ENCODE results near the gene SMARCB1. TPM values are rescaled to one million over a fixed set of nuclear protein-coding genes. Genes with fewer than 3 reads are reported as not detected.
A peak's percentile ranks its signal among the peaks of the same experiment; 100 is the strongest.
"Not testable (repeated sequence)": the region's sequence is repeated elsewhere in the genome, so short reads cannot be mapped to it uniquely, and the experiment has no call there.

The SMARCB1 gene
- total and polyA plus RNA-seq, 2 donors from 2014 or later, result 68.7 to 79.0 TPM

GRCh38 chr22:23858484-23858815 lies 71.7 kb downstream of the SMARCB1 start:
- no peak for TF ChIP-seq CTCF (IDR thresholded peaks at IDR 0.05; ENCODE audit: borderline replicate concordance, extremely low read depth, insufficient read depth)
- no peak for DNase-seq
- peaks cover 0 to 7% (median 5%) of the 10 kb centered on the region in 3 donors for H3K36me3 ChIP-seq (ENCODE audit: control insufficient read depth in 2 of 3, insufficient read depth in 3 of 3, low read length in 3 of 3)
- H3K9me3 ChIP-seq (ENCODE audit: control insufficient read depth in 2 of 3, insufficient read depth in 1 of 3, low read length in 3 of 3), result no peaks in the 10 kb centered on the region
- peak overlapping the region in 2 of 3 donors; percentile 20 to 63 for H3K9ac ChIP-seq (ENCODE audit: low read length in 3 of 3)
- H3K27ac ChIP-seq (ENCODE audit: low read depth in 2 of 2, low read length in 2 of 2), result peak overlapping the region in 1 of 2 donors; percentile 64
- intact Hi-C loops (cut with DNase I), result no loop called here
- no peak for FAIRE-seq
- peak overlapping the region; percentile 51 to 85 (median 79) for H3K4me3 ChIP-seq (ENCODE audit: low read length in 3 of 3)
- H3K4me1 ChIP-seq (ENCODE audit: control insufficient read depth in 2 of 3, insufficient read depth in 2 of 3, low read depth in 1 of 3, low read length in 3 of 3), result peaks cover 0 to 8% (median 3%) of the 10 kb centered on the region in 3 donors
- H3K27me3 ChIP-seq (ENCODE audit: control insufficient read depth, insufficient read depth, low read length), result no peaks in the 10 kb centered on the region

- DNase-seq, result peak in 1 of 5 donors; percentile 62
- Histone ChIP-seq H3K9ac (ENCODE audit: low read length in 3 of 3) (peak overlapping the region in 1 of 3 donors; percentile 63), H3K27ac (ENCODE audit: low read depth in 2 of 2, low read length in 2 of 2) (no peak overlapping the region), H3K36me3 (ENCODE audit: control insufficient read depth in 2 of 3, insufficient read depth in 3 of 3, low read length in 3 of 3) (peaks cover 0 to 13% (median 5%) of the 10 kb centered on the region in 3 donors), H3K4me3 (ENCODE audit: low read length in 3 of 3) (no peak overlapping the region), H3K4me1 (ENCODE audit: control insufficient read depth in 2 of 3, insufficient read depth in 2 of 3, low read depth in 1 of 3, low read length in 3 of 3) (peaks cover 0 to 8% (median 3%) of the 10 kb centered on the region in 3 donors), H3K27me3 (ENCODE audit: control insufficient read depth, insufficient read depth, low read length) (no peaks in the 10 kb centered on the region), H3K9me3 (ENCODE audit: control insufficient read depth in 2 of 3, insufficient read depth in 1 of 3, low read length in 3 of 3) (no peaks in the 10 kb centered on the region)
- no peak for FAIRE-seq
- TF ChIP-seq CTCF (IDR thresholded peaks at IDR 0.05; ENCODE audit: borderline replicate concordance, extremely low read depth, insufficient read depth), result no peak
- intact Hi-C loops (cut with DNase I), result no loop called here
These were observed 72.4 kb downstream of the SMARCB1 start for GRCh38 chr22:23859201-23859600.

- H3K9me3 ChIP-seq (ENCODE audit: control insufficient read depth in 2 of 3, insufficient read depth in 1 of 3, low read length in 3 of 3); intact Hi-C loops (cut with DNase I); H3K4me3 ChIP-seq (ENCODE audit: low read length in 3 of 3); H3K27me3 ChIP-seq (ENCODE audit: control insufficient read depth, insufficient read depth, low read length); H3K9ac ChIP-seq (ENCODE audit: low read length in 3 of 3); FAIRE-seq; H3K4me1 ChIP-seq (ENCODE audit: control insufficient read depth in 2 of 3, insufficient read depth in 2 of 3, low read depth in 1 of 3, low read length in 3 of 3); H3K27ac ChIP-seq (ENCODE audit: low read depth in 2 of 2, low read length in 2 of 2): not testable (repeated sequence)
- DNase-seq, result peak in 1 of 5 donors; percentile 25
- H3K36me3 ChIP-seq (ENCODE audit: control insufficient read depth in 2 of 3, insufficient read depth in 3 of 3, low read length in 3 of 3), result peaks cover 0 to 13% (median 5%) of the 10 kb centered on the region in 3 donors
These were observed 73.4 kb downstream of the SMARCB1 start for GRCh38 chr22:23860187-23860586.

GRCh38 chr22:23862103-23862502 lies 75.3 kb downstream of the SMARCB1 start:
- FAIRE-seq (no peak), DNase-seq (peak in 4 of 5 donors; percentile 16 to 70 (median 51))
- intact Hi-C loops (cut with DNase I), result no loop called here
- Histone ChIP-seq H3K36me3 (ENCODE audit: control insufficient read depth in 2 of 3, insufficient read depth in 3 of 3, low read length in 3 of 3) (peaks cover 0 to 13% (median 8%) of the 10 kb centered on the region in 3 donors), H3K4me3 (ENCODE audit: low read length in 3 of 3) (no peak overlapping the region), H3K4me1 (ENCODE audit: control insufficient read depth in 2 of 3, insufficient read depth in 2 of 3, low read depth in 1 of 3, low read length in 3 of 3) (peaks cover 0 to 7% (median 3%) of the 10 kb centered on the region in 3 donors), H3K9ac (ENCODE audit: low read length in 3 of 3) (no peak overlapping the region), H3K27ac (ENCODE audit: low read depth in 2 of 2, low read length in 2 of 2) (no peak overlapping the region), H3K27me3 (ENCODE audit: control insufficient read depth, insufficient read depth, low read length) (no peaks in the 10 kb centered on the region), H3K9me3 (ENCODE audit: control insufficient read depth in 2 of 3, insufficient read depth in 1 of 3, low read length in 3 of 3) (no peaks in the 10 kb centered on the region)
- TF ChIP-seq CTCF (IDR thresholded peaks at IDR 0.05; ENCODE audit: borderline replicate concordance, extremely low read depth, insufficient read depth), result peak; percentile 71

GRCh38 chr22:23864499-23865154 lies 77.9 kb downstream of the SMARCB1 start:
- intact Hi-C loops (cut with DNase I); H3K9me3 ChIP-seq (ENCODE audit: control insufficient read depth in 2 of 3, insufficient read depth in 1 of 3, low read length in 3 of 3); H3K9ac ChIP-seq (ENCODE audit: low read length in 3 of 3); H3K27me3 ChIP-seq (ENCODE audit: control insufficient read depth, insufficient read depth, low read length); H3K4me3 ChIP-seq (ENCODE audit: low read length in 3 of 3); FAIRE-seq; H3K4me1 ChIP-seq (ENCODE audit: control insufficient read depth in 2 of 3, insufficient read depth in 2 of 3, low read depth in 1 of 3, low read length in 3 of 3); H3K27ac ChIP-seq (ENCODE audit: low read depth in 2 of 2, low read length in 2 of 2): not testable (repeated sequence)
- DNase-seq, result peak in 1 of 5 donors; percentile 4
- H3K36me3 ChIP-seq (ENCODE audit: control insufficient read depth in 2 of 3, insufficient read depth in 3 of 3, low read length in 3 of 3), result peaks cover 0 to 30% (median 26%) of the 10 kb centered on the region in 3 donors
